ENCODE measurements around the gene KRT1. TPM values are rescaled to one million over a fixed set of nuclear protein-coding genes. Genes with fewer than 3 reads are reported as not detected.
A peak's percentile ranks its signal among the peaks of the same experiment; 100 is the strongest.
"Not testable (repeated sequence)": the region's sequence is repeated elsewhere in the genome, so short reads cannot be mapped to it uniquely, and the experiment has no call there.

KRT1 gene
- total RNA-seq, 1 experiment from 2014 or later: not detected

DNA sequence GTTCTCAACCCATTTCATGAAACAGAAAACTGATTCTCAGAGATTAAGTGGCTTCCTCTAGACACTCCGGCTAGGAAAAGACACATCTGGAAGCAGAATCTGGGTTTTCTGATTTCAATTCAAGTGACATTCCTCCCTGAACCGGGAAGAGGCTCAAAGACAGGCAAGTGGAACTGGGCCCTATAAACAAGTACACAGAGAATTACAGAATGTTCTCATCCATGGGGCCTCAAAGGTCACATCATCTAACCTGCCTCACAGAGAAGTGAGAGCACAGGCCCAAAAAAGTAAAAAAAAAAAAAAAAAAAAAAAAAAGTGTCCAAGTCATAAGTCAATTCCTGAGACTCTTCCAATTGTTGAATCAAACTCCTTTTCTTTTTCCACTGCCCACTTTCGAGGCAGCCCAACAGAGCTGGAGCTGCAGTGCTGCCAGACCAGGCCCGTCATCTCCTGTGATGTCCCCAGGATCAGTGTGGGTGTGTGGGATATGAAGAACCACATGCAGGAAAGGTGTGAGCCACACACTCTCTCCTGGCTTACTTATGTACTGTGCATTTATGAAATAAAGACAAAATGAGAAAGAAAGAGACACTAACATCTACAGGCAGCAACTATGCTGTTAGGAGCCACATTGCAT lies 2.8 kb upstream of the KRT1 start:
- no peak for DNase-seq (ENCODE audit: low read depth)

DNA sequence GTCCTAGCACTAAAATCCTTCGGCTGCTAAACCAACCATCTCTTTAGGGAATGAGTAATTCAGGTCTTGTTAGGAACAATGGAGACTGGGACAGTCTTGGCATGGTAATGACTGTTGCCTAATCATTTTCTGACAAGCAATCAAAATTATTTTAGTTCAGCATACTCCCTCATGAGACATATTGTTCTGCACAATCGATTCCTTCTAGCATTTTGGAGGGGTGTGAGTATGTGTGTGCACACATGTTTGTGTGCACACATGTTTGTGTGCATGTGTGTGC lies 2.1 kb upstream of the KRT1 start:
- DNase-seq (ENCODE audit: low read depth): no peak

DNA sequence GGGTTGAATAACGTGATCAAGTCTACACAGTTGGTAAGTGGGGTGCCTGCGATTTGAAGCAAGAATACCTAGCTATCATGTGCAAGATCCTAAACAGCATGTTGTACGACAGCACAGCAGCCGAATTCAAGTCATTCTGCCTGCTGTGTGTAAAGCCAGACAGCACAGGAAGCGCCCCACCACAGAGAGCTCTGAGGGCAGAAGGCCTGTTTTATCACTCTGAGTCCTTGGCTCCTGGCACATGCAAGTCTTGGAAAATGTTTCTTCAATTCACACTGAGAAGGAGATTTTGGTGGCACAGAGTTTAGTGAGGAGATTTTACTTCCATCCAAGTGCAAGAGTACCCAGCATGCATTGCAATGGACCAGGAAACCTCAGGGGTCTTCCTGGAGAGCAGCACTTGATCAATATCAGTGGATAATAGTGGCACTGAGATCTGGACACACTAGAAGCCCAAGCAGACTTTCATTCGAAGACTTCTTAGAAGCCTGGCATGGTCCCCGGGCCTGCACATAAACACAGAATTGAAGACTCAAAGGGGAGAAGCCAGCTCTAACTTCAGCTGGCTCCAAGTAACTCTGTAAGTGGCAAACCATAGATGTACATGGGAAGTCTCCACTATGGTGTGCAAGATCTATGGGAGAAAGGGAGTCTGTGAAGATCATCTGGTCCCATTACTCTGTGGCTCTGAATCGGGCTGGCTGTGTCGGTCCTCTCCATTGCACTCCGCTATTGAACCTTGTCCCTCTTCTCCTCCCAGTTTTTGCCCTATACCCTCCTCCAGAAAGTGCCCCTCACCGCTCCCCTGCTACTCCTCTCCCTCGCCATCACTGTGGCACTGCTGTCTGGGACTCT lies 1.5 kb upstream of the KRT1 start:
- DNase-seq (ENCODE audit: low read depth): no peak

DNA sequence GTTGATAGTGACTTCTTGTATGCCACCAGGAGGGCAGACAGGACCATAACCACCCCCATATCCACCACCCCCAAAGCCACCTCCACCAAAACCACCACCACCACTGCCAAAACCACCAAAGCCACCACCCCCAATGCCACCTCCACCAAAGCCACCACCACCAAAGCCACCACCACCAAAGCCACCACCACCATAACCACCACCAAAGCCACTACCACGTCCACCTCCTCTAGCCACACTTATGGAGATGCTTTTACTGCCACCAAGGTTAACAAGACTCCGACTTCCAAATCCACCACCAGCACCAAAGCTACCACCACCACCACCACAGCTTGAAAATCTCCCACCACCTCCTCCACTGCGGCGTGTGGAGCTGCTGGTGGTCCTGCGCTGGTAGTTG lies 332 bp downstream of the KRT1 start:
- no peak for DNase-seq (ENCODE audit: low read depth)

DNA sequence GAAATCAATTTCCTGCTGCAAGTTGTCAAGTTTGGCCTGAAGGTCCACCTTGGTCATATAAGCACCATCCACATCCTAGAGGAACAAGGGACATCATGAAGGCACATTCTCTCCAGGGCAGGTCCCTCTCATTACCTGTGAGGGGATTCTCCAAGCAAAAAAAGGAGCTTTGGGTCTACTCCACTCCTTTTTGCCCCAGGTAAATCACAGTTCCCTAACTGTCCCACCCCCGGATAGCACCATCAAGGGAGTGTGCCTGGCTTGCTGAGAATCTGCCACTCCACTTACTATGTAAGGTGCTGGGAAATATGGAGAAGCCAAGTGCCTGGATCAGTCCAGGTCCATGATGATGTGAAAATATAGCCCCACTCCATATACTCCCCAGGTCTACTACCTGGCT lies 2.5 kb downstream of the KRT1 start:
- no peak for DNase-seq (ENCODE audit: low read depth)

DNA sequence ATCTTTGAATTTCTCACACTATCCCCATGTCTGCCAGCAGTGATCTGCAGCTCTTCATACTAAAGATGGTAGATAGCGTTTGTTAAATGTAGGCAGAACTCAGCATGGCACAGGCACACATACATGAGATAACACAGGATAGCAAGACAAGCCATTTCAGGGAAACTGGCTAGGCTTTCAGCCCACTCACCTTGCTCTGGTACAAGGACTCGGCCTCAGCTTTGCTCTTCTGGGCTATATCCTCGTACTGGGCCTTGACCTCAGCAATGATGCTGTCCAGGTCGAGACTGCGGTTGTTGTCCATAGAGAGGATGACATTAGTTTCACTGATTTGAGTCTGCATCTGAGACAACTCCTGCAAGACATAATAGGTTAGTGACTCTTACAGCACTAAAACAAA lies 3.1 kb downstream of the KRT1 start:
- DNase-seq (ENCODE audit: low read depth): no peak

DNA sequence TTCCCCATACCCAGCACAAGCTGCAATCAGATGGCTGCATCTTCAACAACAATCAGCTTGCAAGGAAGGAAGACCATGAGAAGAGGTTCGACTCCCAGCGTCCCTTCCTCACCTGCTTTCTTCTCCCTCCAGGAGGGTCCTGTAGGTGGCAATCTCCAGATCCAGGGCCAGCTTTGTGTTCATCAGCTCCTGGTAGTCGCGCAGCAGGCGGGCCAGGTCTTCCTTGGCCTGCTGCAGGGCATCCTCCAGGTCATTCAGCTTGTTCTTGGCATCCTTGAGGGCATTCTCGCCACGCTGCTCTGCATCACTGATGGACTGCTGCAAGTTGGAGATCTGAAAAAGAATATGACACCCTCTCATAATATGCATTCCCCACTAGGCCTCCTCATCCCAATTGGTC lies 4.0 kb downstream of the KRT1 start:
- DNase-seq (ENCODE audit: low read depth): no peak

DNA sequence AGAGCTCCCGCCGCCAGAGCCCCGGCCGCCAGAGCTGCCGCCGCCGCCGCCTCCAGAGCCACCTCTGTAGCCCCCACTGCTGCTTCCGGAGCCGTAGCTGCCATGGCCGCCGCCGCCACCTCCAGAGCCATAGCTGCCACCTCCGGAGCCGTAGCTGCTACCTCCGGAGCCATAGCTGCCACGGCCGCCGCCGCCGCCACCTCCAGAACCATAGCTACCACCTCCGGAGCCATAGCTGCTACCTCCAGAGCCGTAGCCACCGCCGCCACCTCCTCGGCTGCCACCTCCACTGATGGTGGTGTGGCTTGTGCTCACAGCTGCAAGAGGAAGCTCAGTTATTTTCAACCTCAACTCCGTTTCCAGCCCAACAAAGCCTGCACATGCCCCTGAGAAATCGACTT lies 4.9 kb downstream of the KRT1 start:
- DNase-seq (ENCODE audit: low read depth): no peak

DNA sequence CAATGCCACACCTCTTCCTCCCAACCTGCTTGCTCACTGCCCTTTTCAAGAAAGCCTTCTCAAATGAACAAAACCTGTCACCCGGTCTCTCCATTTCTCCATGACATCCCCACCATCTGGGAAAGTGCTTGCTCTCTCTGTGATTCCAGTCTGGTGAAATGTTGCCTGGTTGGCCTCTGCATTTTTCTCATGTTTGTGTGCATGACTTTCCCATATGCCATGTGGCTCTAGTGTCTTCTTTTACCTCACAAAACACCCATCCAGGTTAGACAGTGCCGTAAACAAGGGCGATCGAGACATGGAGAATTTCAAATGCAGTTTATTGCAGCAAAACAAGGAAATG lies 5.8 kb downstream of the KRT1 start:
- no peak for DNase-seq (ENCODE audit: low read depth)

DNA sequence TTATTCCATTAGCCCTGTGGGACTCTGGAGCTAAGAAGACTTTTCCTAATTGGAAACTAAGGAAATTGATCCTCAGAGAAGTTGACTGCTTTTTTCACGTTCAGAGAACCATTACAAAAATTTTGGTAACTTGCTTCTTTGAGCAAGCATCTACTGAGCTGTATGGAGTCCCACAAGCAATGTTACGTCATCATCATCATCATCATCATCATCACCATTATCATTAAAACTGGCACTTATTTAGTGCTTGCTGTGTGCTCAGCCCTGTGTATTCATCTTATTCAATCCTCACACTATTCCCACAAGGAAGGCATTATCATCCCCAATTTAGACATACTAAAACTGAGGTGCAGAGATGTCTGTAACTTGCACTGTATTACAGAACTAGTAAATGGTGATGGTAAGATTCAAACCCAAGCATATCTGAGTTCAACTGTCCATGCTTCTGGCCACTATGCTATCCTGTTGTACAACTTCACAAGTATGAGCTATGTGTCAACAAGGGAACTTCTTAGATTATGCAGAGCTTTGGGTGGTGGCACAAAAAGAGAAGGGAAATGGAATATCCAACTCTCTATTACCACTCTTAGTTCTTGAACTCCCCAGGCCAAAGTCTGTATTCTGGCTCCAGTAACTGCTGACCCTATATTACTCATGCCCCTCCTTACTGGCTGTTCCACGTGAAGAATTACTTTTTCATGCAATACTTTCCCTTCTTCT lies 6.3 kb downstream of the KRT1 start:
- DNase-seq (ENCODE audit: low read depth): no peak

DNA sequence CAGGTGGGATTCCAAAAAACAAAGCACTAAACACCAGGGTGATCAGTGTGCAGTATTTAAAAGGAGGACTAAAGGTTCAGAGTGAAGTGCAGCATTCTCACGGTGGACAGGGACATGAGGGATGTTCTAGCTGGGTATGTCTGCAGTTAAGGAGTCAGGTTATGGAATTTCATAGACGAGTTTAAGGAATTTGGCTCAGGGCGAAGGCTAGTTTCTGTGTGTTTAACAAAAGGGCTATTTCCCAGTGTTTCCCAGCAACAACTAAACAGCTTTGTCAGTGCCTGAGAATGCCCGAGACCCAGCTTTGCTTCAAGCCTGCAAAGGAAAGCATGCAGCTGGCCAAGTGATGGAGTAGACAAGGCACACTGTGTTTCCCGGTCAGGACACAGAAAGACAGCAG lies 7.0 kb downstream of the KRT1 start:
- no peak for DNase-seq (ENCODE audit: low read depth)

DNA sequence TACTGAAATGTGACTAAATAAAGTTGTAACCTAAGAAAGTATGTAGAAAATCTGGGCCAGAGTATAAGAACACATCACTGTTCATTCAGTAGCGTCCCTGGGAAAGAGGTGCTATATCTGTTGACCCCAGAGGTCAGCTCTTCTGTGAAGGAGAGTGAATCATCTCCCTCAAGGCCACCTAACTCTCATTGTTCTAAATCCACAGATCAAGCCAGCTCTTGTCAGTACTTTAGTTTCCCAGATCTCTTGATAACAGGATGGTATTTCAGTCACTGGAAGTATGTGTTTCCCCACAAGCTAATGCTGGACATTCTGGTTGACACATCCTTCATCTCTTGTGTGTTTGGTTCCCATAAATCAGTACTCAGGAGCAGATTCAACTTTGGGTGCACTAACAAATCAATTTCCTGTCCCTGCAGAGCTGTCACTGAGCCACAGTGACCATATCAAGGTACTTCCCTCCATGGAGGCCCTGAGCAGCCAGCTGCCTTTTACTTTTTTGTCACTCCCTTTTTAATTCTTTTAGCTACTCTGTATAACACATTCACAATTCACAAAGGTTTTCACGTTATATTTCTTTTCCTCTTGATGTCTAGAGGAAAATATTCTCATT lies 7.8 kb downstream of the KRT1 start:
- peak; percentile 4 for DNase-seq (ENCODE audit: low read depth)

DNA sequence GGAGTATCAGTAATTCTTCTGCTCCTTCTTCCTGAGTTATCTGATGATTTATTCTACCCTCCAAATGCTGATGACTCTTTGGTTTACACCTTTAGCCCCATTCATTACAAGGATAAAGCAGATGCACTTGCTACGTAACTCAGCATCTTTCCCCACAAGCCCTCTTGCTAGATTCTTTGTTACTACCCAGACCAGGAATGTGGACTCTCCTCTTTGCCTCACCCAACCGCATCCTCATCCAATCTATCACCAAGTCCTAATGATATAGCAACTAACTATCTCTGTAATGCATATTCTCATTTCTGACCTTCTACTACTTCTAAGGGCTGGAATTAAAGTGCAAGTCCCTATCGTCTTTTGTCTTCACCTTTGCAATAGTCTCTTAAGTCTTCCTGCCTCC lies 9.2 kb downstream of the KRT1 start:
- no peak for DNase-seq (ENCODE audit: low read depth)

DNA sequence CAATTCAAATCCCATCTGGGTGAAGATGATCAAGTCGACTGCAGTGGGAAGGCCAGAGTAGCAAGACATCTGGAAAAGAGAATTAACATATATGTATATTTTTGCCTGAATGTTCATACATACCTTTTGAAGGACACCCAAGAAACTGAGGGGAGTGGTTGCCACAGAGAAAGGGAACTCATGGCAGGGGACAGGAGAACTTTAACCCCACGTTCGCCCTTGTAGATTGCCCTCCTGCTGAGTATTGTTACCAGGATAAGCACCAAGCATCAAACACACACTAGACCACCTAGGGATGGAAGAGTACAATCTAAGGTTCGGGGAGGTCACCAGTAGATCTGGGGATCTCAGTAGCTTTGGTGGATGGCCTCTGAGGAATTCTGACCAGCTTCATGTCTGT lies 9.7 kb downstream of the KRT1 start:
- no peak for DNase-seq (ENCODE audit: low read depth)

DNA sequence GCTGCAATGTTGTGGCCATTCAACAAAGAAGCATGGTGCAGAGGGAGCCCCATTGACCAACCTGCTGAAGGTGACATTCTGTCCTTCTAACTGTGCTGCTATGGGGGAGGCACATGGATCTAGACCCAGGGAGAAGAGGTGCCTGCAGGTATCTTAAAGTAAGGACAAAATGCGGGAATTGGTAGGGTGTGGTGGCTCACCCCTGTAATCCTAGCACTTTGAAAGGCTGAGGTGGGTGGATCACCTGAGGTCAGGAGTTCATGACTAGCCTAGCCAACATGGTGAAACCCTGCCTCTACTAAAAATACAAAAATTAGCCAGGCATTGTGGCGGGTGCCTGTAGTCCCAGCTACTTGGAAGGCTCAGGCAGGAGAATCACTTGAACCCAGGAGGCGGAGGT lies 10.3 kb downstream of the KRT1 start:
- DNase-seq (ENCODE audit: low read depth): not testable (repeated sequence)

DNA sequence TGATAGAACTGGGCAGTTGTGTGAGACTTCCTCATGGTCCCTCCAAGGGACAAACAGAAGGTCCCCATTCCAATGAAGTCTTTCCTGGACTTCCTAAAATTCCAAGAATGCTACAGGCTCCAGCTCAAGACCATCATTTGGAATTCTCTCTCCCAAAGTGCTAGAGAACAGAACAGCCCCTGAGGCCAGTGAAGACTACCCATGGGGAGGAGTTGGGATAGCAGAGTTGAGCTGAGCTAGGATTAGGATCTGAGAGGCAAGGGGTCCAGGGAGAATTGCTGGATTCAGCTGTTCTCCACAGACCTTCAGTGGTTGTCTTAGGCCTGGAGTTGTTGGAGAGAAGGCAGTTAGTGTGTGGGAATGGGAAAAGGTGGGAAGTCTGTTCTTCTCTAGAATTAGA lies 10.8 kb downstream of the KRT1 start:
- DNase-seq (ENCODE audit: low read depth): no peak

DNA sequence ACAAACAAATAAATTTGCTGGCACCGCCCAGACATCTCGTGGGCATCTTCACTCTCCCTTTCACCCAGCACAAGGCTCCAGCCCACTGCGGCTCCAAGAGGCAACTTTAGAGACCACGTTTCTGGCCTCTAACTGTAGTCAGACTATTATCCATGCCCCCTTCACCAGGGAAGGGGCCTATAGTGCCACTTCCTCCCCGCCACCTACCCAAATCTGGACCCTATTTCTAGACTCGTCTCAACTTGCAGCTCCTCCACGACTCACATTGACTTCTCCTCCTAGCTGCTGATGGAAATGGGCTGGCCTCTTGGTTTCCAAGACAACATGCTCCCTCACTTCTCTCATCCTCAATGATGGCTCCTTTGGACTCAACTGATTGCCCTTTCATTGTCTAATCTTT lies 12.3 kb downstream of the KRT1 start:
- no peak for DNase-seq (ENCODE audit: low read depth)

DNA sequence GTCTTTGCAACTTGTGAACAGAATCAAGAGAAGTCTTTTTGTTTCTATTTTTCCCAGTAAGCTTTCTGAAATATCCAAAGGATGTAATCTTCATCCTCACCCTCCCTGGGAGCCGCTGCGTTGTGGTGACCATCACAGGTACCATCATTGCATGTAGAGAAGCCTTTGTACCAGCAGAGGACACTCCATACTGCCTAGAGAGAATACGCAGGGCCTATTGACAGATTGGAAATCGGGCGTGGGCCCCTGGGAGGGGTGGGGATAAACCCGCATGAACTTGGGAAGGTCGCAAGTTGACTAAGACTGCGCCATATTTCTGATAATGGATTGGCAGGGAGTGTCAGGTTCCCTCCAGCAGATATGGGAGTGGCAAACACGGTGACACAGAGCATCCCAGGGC lies 12.7 kb downstream of the KRT1 start:
- DNase-seq (ENCODE audit: low read depth): no peak

DNA sequence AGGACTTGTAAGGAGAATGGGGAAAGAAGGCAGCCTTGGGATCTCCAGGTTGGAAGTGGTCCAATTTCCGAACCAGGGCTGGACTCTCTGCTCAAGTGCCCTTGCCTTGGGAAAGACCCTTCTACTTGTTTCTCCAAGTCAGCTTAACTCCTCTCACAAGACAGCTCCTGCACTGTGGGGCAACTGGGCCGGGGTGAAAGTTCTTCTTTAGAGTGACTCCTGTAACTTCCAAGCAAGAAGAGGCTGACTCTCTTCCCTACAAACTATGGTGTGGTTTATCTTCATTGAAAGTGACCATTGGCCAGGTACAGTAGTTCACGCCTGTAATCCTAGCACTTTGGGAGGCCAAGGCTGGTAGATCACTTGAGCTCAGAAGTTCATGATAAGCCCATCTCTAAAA lies 13.7 kb downstream of the KRT1 start:
- no peak for DNase-seq (ENCODE audit: low read depth)

DNA sequence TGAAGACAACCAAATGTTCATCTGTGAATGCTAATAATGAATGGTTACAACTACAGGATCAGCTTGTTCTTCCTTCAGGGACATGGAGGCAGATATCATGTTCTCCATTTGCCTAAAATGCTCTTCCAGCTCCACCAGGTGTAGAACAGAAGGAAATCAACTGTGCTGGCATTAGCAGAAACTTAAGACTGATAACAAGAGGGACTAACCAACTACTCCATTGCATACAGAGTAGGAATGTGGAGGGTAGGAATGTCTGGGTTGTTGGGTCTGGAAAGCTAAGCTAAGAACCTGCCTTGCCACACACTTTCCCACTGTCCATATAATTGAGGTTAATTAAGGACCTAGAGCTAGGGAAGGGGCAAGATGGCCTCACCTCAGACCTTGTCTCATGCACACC lies 16.8 kb downstream of the KRT1 start:
- DNase-seq (ENCODE audit: low read depth): no peak

DNA sequence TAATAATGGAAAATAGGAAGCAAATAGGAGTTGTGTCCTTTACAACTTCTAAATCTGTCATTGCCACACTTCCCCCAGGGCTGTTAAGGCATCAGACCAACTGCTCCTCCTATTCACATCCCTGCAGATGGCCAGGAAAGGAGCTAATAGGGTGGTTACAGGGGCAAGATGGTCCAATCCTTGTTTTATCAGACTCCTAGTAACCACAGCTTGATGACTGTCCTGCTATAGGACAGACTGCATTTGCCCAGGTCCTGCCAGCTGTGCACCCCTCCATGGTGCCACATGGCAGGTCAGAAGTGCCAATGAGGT lies 17.3 kb downstream of the KRT1 start:
- DNase-seq (ENCODE audit: low read depth): no peak

DNA sequence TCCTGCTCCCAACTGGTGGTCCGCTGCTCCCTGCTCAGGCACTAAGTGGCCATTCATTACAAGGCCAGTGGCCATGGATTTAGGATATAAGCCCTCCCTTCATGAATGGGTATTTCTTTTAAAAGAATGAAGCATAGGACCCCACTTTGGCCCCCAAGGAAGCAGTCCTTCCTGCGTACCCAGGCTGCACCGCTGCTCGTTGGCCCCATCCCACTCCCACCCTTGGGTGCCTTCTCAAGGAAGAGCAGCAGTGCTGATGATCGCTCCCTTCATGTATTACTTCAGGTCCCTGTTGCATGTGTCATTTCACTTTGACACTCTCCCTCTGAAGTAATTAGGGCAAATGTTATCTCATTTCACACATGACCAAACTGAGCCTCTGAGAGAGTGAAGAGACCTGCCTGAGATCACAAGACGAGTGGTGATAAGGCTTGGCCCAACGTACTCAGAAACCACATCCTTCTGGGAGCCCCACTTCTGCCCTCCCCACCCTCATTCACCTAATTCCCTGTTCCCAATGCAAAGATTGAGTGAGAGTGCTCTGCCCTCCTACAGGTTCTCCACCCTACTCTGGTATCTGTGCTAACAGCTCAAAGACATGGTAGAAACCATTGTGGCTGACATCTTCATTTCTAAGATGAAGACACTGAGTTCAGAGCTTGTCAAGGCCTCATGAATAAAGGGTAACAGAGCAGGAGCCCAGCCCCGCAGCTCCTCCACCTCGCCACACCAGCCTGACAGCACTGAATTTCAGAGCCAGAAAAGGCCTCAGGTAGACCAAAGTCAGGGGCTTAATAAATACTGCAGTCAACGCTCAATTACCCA lies 17.9 kb downstream of the KRT1 start:
- no peak for DNase-seq (ENCODE audit: low read depth)

All from LHCN-M2 (cell line).